Measurements from ENCODE around the gene HYI.

HYI gene

GRCh38 chr1:43468414-43468813 lies 14.7 kb upstream of the HYI start:
- no peaks in the 10 kb centered on the region; the same call in 1 of the 2 replicates for H3K27me3 ChIP-seq (replicated peaks; ENCODE audit: control insufficient read depth, insufficient read depth, low read length)
- no peak for TF ChIP-seq CTCF (IDR thresholded peaks at IDR 0.05; ENCODE audit: insufficient read depth, low read length, poor library complexity, severe bottlenecking)
- DNase-seq (ENCODE audit: extremely low read depth, insufficient read length), result no peak
- no peak overlapping the region for H3K4me3 ChIP-seq (replicated peaks; ENCODE audit: low read depth, low read length)
- no peaks in the 10 kb centered on the region for H3K36me3 ChIP-seq (ENCODE audit: control insufficient read depth, insufficient read depth, low read length)

- TF ChIP-seq CTCF (IDR thresholded peaks at IDR 0.05; ENCODE audit: insufficient read depth, low read length, poor library complexity, severe bottlenecking), result no peak
- Histone ChIP-seq H3K27me3 (replicated peaks; ENCODE audit: control insufficient read depth, insufficient read depth, low read length) (no peaks in the 10 kb centered on the region), H3K4me3 (replicated peaks; ENCODE audit: low read depth, low read length) (no peak overlapping the region), H3K36me3 (ENCODE audit: control insufficient read depth, insufficient read depth, low read length) (no peaks in the 10 kb centered on the region)
- no peak for DNase-seq (ENCODE audit: extremely low read depth, insufficient read length)
These were observed 12.7 kb upstream of the HYI start for GRCh38 chr1:43466403-43466802.

GRCh38 chr1:43465505-43466067 lies 11.9 kb upstream of the HYI start:
- Histone ChIP-seq H3K36me3 (ENCODE audit: control insufficient read depth, insufficient read depth, low read length) (no peaks in the 10 kb centered on the region), H3K4me3 (replicated peaks; ENCODE audit: low read depth, low read length) (no peak overlapping the region), H3K27me3 (replicated peaks; ENCODE audit: control insufficient read depth, insufficient read depth, low read length) (no peaks in the 10 kb centered on the region)
- no peak for TF ChIP-seq CTCF (IDR thresholded peaks at IDR 0.05; ENCODE audit: insufficient read depth, low read length, poor library complexity, severe bottlenecking)
- DNase-seq (ENCODE audit: extremely low read depth, insufficient read length), result no peak

DNA sequence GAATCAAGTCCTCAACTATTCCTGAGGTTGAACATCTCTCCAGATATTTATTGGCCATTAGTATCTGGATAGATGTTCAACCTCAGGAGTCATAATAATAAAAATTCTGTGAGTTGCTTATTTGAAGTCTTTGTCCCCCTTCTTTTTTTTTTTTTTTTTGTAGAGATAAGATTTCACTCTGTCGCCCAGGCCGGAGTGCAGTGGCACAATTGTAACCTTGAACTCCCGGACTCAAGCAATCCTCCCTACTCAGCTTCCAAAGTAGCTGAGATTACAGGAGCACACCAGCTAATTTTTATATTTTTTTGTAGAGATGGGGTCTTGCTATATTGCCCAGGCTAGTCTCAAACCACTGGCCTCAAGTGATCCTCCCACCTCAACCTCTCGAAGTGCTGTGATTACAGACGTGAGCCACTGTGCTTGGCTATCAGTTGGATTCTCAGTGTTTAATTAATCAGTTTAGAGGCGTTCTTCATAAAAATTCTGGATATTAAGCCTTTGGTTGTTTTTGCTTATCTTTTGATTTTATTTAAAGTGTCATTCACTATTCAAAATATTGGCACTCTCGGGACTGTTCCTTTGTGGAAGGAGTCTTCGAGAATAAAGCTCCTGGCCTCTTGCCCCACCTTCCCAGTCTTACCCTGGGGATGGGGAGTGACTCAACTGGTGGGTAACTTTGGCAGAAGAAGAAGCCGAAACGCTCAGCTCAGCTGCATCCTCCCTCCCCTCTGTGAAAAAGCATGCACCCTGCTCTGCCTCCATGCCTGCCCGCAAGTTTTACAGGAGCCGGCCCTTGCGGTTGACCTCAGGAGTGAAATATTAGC lies 11.2 kb upstream of the HYI start:
- DNase-seq (ENCODE audit: extremely low read depth, insufficient read length), result no peak
- Histone ChIP-seq H3K27me3 (replicated peaks; ENCODE audit: control insufficient read depth, insufficient read depth, low read length) (no peaks in the 10 kb centered on the region), H3K4me3 (replicated peaks; ENCODE audit: low read depth, low read length) (no peak overlapping the region), H3K36me3 (ENCODE audit: control insufficient read depth, insufficient read depth, low read length) (no peaks in the 10 kb centered on the region)
- no peak for TF ChIP-seq CTCF (IDR thresholded peaks at IDR 0.05; ENCODE audit: insufficient read depth, low read length, poor library complexity, severe bottlenecking)

- H3K36me3 ChIP-seq (ENCODE audit: control insufficient read depth, insufficient read depth, low read length), result no peaks in the 10 kb centered on the region
- no peaks in the 10 kb centered on the region for H3K27me3 ChIP-seq (replicated peaks; ENCODE audit: control insufficient read depth, insufficient read depth, low read length)
- TF ChIP-seq CTCF (IDR thresholded peaks at IDR 0.05; ENCODE audit: insufficient read depth, low read length, poor library complexity, severe bottlenecking), result no peak
- H3K4me3 ChIP-seq (replicated peaks; ENCODE audit: low read depth, low read length), result no peak overlapping the region
- DNase-seq (ENCODE audit: extremely low read depth, insufficient read length), result no peak
These were observed 9.7 kb upstream of the HYI start for GRCh38 chr1:43463479-43463878.

All from GM06990 (cell line).